ENCODE measurements around the gene THOC6. TPM values are rescaled to one million over a fixed set of nuclear protein-coding genes. Genes with fewer than 3 reads are reported as not detected.

The THOC6 gene
- total RNA-seq, 2 donors from 2014 or later = 22.9 to 28.0 TPM

- H3K4me1 ChIP-seq (replicated peaks) = peaks cover 22% of the 10 kb centered on the region
- TF ChIP-seq POLR2A (IDR thresholded peaks at IDR 0.05) (no peak), CTCF (IDR thresholded peaks at IDR 0.05) (no peak), POLR2AphosphoS5 (IDR thresholded peaks at IDR 0.05) (no peak)
- H3K27ac ChIP-seq = peak overlapping the region; percentile 89 to 94
- H3K9me3 ChIP-seq = no peaks in the 10 kb centered on the region
- no peaks in the 10 kb centered on the region for H3K27me3 ChIP-seq (replicated peaks; ENCODE audit: insufficient read depth)
- 36% methylated on average over 8 of the region's 8 CpGs for WGBS
- peak overlapping the region; percentile 38 to 63 for H3K4me3 ChIP-seq
- H3K36me3 ChIP-seq = no peaks in the 10 kb centered on the region
- no peak for DNase-seq (ENCODE audit: low spot score)
- intact Hi-C loops (cut with DNase I) = no loop called here
These were observed 986 bp upstream of the THOC6 start for GRCh38 chr16:3022684-3023414.

- no peaks in the 10 kb centered on the region for H3K36me3 ChIP-seq
- peak overlapping the region; percentile 89 to 94 for H3K27ac ChIP-seq
- H3K27me3 ChIP-seq (replicated peaks; ENCODE audit: insufficient read depth) = no peaks in the 10 kb centered on the region
- intact Hi-C loops (cut with DNase I) = no loop called here
- no peak for TF ChIP-seq POLR2A (IDR thresholded peaks at IDR 0.05)
- TF ChIP-seq CTCF (IDR thresholded peaks at IDR 0.05) = no peak
- TF ChIP-seq POLR2AphosphoS5 (IDR thresholded peaks at IDR 0.05) = no peak
- 0% methylated on average over 6 of the region's 6 CpGs for WGBS
- H3K4me1 ChIP-seq (replicated peaks) = peaks cover 27% of the 10 kb centered on the region
- H3K9me3 ChIP-seq = no peaks in the 10 kb centered on the region
- H3K4me3 ChIP-seq = peak overlapping the region; percentile 38 to 63
- no peak for DNase-seq (ENCODE audit: low spot score)
These were observed 493 bp upstream of the THOC6 start for GRCh38 chr16:3023415-3023668.

GRCh38 chr16:3025032-3026002 lies 1.5 kb downstream of the THOC6 start:
- Histone ChIP-seq H3K4me1 (replicated peaks) (peaks cover 30% of the 10 kb centered on the region), H3K27ac (no peak overlapping the region), H3K4me3 (no peak overlapping the region), H3K27me3 (replicated peaks; ENCODE audit: insufficient read depth) (no peaks in the 10 kb centered on the region), H3K9me3 (no peaks in the 10 kb centered on the region), H3K36me3 (no peaks in the 10 kb centered on the region)
- no peak for DNase-seq (ENCODE audit: low spot score)
- 95% methylated on average over 18 of the region's 18 CpGs for WGBS
- TF ChIP-seq CTCF (IDR thresholded peaks at IDR 0.05) = no peak
- no peak for TF ChIP-seq POLR2A (IDR thresholded peaks at IDR 0.05)
- no peak for TF ChIP-seq POLR2AphosphoS5 (IDR thresholded peaks at IDR 0.05)
- intact Hi-C loops (cut with DNase I) = no loop called here

GRCh38 chr16:3026003-3026378 lies 2.2 kb downstream of the THOC6 start:
- TF ChIP-seq POLR2AphosphoS5 (IDR thresholded peaks at IDR 0.05) (no peak), CTCF (IDR thresholded peaks at IDR 0.05) (no peak), POLR2A (IDR thresholded peaks at IDR 0.05) (no peak)
- intact Hi-C loops (cut with DNase I) = no loop called here
- peaks cover 30% of the 10 kb centered on the region for H3K4me1 ChIP-seq (replicated peaks)
- no peak overlapping the region for H3K27ac ChIP-seq
- WGBS = 94% methylated on average over 8 of the region's 8 CpGs
- no peaks in the 10 kb centered on the region for H3K9me3 ChIP-seq
- H3K27me3 ChIP-seq (replicated peaks; ENCODE audit: insufficient read depth) = no peaks in the 10 kb centered on the region
- H3K4me3 ChIP-seq = no peak overlapping the region
- no peak for DNase-seq (ENCODE audit: low spot score)
- H3K36me3 ChIP-seq = no peaks in the 10 kb centered on the region
